Astrocyte of the cerebellum (primary cell): ENCODE results near the gene NEK2.

Source experiments
- DNase-seq: peaks from one replicate; pipeline ENCODE4 v3.0.0-alpha.2; 2011; ENCODE audit warnings: low read depth
- H3K4me3 ChIP-seq: 2 replicates; pipeline ENCODE4 v1.5.1; 2011; ENCODE audit warnings: mild to moderate bottlenecking, low read depth, low read length, moderate library complexity
- CTCF ChIP-seq: IDR thresholded peaks from 2 replicates; pipeline ENCODE4 v1.5.1; 2012; ENCODE audit warnings: low read length, low read depth, moderate library complexity, mild to moderate bottlenecking; ENCODE audit errors: missing control alignments
- in situ Hi-C: cut with HindIII; loops from 2 replicates; pipeline ENCODE4 v1.10.0; 2017; ENCODE audit warnings: low sequenced_read_pairs

The NEK2 gene

GRCh38 chr1:211633524-211633846 lies 41.9 kb downstream of the NEK2 start:
- no peak for DNase-seq
- no peak for TF ChIP-seq CTCF
- H3K4me3 ChIP-seq: no peak overlapping the region
- in situ Hi-C loops: loop anchor here (25.0 kb wide), 1 partner anchor 296 kb away; the partner anchor contains the start of gene TRAF5

GRCh38 chr1:211632808-211633523 lies 42.5 kb downstream of the NEK2 start:
- TF ChIP-seq CTCF: no peak
- in situ Hi-C loops: loop anchor here (25.0 kb wide), 1 partner anchor 296 kb away; the partner anchor contains the start of gene TRAF5
- peak; percentile 87 for DNase-seq
- no peak overlapping the region for H3K4me3 ChIP-seq

GRCh38 chr1:211632117-211632807 lies 43.2 kb downstream of the NEK2 start:
- no peak for DNase-seq
- H3K4me3 ChIP-seq: no peak overlapping the region
- no peak for TF ChIP-seq CTCF
- in situ Hi-C loops: loop anchor here (25.0 kb wide), 1 partner anchor 295 kb away; the partner anchor contains the start of gene TRAF5

- no peak for DNase-seq
- in situ Hi-C loops: loop anchor here (25.0 kb wide), 1 partner anchor 294 kb away; the partner anchor contains the start of gene TRAF5
- H3K4me3 ChIP-seq: no peak overlapping the region
- no peak for TF ChIP-seq CTCF
Measured at GRCh38 chr1:211631168-211631567, 44.3 kb downstream of the NEK2 start.

GRCh38 chr1:211630236-211631081 lies 45.0 kb downstream of the NEK2 start:
- H3K4me3 ChIP-seq: no peak overlapping the region
- TF ChIP-seq CTCF: peak; percentile 18
- in situ Hi-C loops: loop anchor here (25.0 kb wide), 1 partner anchor 293 kb away; the partner anchor contains the start of gene TRAF5
- no peak for DNase-seq

GRCh38 chr1:211628417-211628816 lies 47.0 kb downstream of the NEK2 start:
- no peak overlapping the region for H3K4me3 ChIP-seq
- DNase-seq: no peak
- no peak for TF ChIP-seq CTCF
- in situ Hi-C loops: loop anchor here (25.0 kb wide), 1 partner anchor 291 kb away; the partner anchor contains the start of gene TRAF5
